ENCODE data around the gene USP53.

DNA sequence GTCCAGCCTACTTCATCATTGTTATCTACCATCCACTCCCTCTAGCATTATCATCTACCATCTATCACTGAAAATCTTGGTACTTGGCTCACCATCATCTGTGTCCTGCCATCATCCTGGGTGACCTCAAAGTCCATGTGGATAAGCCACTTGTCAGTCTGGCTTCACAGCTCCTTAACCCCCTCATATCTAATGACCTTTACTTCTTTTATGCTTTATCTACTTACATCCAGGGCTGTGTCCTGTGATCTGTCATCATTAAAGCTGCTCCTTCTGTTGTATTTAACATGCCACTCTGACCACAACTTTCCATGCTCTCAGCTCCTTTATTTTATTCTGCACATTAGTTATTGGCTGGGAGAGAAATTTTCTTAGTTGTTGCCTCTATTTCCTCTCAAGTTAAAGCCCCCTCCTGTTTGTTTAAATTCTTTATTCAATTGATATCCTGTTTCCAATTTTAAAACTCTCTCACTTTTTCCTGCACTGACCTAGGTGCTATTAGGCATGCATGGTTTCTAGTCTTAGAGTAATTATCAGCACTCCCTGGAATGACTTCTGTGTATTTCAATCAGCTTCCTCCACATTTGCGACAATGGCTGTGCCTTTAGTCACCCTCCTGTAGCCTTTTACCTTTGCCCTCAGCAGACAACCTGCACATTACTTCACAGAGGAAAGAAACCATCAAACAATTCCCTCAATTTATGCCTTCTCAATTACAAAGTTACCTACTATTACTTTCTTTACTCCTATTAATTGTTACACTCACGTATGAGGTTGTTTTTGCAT, 117.5 kb downstream of the USP53 start:
- TF ChIP-seq, protein P1, sequence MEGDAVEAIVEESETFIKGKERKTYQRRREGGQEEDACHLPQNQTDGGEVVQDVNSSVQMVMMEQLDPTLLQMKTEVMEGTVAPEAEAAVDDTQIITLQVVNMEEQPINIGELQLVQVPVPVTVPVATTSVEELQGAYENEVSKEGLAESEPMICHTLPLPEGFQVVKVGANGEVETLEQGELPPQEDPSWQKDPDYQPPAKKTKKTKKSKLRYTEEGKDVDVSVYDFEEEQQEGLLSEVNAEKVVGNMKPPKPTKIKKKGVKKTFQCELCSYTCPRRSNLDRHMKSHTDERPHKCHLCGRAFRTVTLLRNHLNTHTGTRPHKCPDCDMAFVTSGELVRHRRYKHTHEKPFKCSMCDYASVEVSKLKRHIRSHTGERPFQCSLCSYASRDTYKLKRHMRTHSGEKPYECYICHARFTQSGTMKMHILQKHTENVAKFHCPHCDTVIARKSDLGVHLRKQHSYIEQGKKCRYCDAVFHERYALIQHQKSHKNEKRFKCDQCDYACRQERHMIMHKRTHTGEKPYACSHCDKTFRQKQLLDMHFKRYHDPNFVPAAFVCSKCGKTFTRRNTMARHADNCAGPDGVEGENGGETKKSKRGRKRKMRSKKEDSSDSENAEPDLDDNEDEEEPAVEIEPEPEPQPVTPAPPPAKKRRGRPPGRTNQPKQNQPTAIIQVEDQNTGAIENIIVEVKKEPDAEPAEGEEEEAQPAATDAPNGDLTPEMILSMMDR (IDR thresholded peaks at IDR 0.05): no peak
- TF ChIP-seq POLR2AphosphoS5 (IDR thresholded peaks at IDR 0.05): no peak

All from gastroesophageal sphincter (tissue), 3 donors.